HG02973 (cell line): Measurements from ENCODE around the gene PPP1R14C.
"Not testable (repeated sequence)": the region's sequence is repeated elsewhere in the genome, so short reads cannot be mapped to it uniquely, and the experiment has no call there.

Experiments used
- ATAC-seq: cut with Tn5 transposase; IDR thresholded peaks from one replicate; pipeline ENCODE4 v1.9.1; 2021; ENCODE audit warnings: moderate library complexity; ENCODE audit not compliant: unreplicated experiment

The PPP1R14C gene

DNA sequence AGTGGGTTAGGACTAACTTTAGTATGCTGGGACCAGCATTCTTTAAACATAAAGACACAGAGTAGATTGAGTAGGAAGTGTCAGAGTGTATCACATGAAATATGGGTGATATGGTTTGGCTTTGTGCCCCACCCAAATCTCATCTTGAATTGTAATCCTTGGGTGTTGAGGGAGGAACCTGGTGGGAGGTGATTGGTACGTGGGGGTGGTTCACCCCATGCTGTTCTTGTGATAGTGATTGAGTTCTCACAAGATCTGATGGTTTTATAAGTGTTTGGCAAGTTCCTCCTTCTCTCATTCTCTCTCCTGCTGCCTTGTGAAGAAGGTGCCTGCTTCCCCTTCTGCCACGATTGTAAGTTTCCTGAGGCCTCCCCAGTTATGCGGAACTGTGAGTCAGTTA is 5.1 kb upstream of the PPP1R14C start:
- not testable (repeated sequence) for ATAC-seq

DNA sequence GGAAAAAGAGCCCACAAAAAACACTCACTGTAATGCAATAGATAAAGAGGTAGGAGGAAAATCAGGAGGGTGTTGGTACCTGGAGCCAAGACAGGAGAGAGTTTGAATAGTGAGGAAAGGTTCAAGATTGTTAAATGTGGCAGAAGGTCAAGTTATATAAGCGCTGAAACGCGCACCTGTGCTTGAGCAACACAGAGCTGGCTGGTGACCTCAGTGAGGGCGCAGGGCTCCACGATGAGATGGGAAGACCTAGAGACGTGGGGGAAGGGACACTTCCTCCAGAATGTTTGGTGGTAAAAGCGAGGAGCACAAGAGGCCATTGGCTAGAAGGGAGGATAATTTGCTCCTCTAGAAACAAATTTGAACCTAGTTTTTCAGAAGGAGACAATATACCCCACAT is 4.2 kb upstream of the PPP1R14C start:
- no peak for ATAC-seq

GRCh38 chr6:150139533-150139932 is 3.3 kb upstream of the PPP1R14C start:
- no peak for ATAC-seq

DNA sequence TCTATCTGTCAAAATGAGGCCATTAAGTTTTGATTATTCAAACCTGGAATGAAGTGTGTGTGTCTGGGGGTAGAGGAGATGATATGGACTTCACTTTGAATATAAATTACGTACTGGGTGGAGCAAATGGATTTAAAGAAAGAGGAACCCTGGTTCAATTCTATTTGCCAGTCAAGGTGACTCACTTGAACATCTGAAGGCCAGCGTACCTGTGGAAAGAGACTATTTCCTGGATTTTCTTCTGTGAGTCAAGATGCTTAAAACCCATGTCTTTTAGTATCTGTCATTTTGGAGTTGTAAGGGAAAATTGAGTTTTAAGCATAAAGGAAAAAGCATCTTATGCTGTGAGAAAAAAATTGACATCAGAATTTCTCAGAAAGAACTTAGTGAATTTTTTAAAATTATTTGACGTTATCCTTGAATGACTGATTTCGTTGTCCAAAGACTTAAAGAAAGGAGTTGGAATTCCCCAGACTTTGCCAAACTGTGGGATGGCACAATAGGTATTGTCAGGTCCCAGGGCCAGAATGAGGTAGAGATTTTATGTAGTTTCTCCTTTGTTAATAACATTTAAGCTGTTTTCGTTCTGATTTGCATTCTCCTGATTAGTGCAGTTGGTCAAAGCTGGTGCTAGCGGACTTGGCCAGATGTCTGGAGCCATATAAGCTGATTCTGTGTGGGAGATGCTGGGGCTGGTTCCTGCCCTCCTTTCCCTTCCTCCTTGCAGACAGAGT is 2.4 kb upstream of the PPP1R14C start:
- no peak for ATAC-seq

DNA sequence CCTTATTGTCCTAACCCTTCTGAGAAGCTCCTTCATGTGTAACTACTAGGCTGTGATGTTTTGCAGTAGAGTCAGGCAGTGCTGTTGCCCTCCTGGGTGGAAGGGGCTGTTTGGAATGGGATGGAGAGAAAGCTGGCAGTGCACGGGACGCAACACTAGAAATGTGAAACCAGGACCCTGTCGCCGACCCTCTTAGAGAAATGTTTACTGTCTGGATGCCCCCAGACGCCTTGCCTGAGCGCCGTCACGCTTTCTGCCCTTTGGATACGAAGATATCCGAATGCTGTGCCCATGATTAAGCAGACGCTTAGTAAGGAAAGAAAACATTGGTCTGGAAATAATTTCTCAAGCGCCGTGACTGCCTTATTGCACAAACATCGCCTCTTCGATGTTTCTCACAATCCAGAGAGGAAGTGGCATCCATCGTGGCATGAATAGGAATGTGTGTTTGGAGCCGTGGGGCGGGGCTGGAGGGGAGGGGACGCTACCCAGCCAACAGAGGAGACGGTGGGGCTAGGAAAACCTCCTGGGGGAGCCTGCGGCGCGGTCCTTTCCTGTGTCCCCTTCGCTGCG is 661 bp upstream of the PPP1R14C start:
- ATAC-seq = no peak

DNA sequence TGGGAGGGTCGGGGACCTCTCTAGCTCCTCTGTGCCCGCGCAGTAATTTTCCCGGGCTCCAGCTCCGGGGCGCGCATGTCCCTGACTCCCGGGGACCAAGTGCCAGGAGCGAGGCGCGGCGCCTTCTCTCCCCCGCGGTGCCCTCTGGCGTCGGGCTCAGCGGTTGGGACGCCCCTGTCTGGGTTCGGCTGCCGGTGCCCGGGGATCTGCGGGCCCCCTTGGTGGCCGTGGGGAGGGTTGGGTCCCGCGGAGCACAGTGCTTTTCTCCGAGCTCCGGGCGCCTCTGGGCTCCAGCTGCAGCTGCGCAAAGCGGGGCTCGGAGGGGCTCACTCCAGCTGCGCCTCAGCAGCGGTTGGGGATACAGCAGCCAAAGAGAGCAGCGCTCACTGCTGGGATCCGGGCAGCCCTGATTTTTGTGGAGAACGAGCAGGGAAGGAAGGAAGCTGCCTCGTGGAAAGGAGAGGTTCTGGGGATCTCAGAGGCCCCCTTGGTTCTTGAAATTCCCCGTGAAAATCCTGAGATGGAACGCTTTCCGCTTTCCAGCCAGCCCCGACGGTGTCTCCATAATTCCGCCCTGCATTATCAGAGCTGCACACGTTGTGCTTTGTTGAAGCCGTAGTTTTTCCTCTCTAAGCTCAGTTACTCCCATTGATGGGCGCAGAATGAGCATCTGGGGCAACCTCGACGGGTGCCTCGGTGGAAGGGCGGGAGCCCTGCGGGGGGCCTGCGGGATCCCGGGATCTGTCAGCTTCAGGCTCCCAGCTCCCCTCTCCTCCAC is 861 bp downstream of the PPP1R14C start:
- ATAC-seq = no peak

GRCh38 chr6:150144294-150144868 is 1.5 kb downstream of the PPP1R14C start:
- no peak for ATAC-seq

GRCh38 chr6:150145427-150145826 is 2.6 kb downstream of the PPP1R14C start:
- ATAC-seq = no peak

GRCh38 chr6:150145830-150146229 is 3.0 kb downstream of the PPP1R14C start:
- ATAC-seq = no peak

DNA sequence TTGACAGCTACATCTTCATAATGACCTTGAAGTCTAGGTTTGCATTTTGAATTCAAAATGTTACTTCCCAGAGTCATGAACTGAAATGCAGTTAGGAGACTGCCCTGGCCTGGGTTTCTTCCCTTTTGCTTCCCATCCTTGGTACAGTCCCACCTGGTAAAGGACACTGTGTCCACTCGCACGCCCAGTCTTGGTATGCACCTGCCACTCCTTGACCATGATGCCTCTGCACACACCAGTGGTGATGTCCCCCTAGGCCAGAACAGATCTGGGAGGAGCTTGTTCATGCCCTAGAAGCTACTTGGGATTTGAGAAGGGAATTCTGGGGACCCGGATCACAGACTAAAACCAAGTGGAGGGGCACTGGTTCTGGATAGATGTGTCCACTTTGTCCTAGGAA is 3.6 kb downstream of the PPP1R14C start:
- ATAC-seq = no peak

DNA sequence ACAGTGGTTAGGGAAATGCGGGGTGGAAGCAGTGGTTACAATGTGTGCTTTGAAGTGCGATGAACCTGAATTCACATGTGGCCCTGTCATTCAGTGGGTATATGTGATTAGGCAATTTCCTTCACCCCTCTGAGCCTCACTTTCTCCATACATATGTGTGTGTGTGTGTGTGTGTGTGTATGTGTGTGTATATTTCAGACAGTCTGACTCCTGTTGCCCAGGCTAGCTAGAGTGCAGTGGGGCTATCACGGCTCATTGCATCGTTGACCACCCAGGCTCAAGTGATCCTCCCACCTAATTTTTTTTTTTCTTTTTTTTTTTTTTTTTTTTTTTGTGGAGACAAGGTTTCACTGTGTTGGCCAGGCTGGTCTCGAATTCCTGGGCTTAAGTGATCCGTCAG is 6.3 kb downstream of the PPP1R14C start:
- no peak for ATAC-seq

- no peak for ATAC-seq
Measured at GRCh38 chr6:150150458-150150820, 7.6 kb downstream of the PPP1R14C start.

DNA sequence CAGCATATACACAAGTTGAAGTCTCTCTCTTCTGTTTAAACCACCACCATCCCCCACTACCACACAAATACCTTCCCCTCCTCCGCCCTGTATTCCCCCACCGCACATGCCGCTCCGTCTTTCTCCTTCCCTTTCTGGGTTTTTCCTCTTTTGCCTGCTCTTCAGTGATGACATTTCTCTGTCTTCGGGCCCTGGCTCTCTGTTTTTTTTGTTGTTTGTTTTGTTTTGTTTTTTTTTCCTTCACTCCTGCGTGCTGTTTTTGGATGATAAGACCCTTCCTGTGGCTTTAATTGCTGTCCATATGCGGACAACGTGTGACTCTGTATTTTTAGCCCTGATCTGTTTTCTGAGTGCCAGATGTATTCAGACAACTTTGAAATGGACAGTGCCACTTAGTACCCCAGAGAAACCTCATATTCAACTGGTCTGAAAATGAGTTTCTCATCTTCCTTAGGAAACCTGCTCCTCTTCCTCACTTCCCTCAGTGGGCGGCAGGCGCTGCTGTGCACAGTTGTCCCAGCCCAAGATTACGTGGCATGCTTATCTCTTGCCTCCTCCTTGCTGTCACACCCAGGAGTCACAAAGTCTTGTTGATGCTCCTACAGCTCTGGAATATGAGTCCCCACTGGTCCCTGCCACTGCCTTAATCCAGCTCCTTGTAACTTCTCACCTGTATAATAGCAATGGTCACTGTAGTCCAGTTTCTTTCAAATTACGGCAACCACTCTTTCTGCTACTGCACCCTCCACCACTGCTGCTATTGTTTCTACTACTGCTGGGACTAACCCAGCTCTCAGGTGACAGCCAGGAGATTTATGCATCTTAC is 8.2 kb downstream of the PPP1R14C start:
- no peak for ATAC-seq

DNA sequence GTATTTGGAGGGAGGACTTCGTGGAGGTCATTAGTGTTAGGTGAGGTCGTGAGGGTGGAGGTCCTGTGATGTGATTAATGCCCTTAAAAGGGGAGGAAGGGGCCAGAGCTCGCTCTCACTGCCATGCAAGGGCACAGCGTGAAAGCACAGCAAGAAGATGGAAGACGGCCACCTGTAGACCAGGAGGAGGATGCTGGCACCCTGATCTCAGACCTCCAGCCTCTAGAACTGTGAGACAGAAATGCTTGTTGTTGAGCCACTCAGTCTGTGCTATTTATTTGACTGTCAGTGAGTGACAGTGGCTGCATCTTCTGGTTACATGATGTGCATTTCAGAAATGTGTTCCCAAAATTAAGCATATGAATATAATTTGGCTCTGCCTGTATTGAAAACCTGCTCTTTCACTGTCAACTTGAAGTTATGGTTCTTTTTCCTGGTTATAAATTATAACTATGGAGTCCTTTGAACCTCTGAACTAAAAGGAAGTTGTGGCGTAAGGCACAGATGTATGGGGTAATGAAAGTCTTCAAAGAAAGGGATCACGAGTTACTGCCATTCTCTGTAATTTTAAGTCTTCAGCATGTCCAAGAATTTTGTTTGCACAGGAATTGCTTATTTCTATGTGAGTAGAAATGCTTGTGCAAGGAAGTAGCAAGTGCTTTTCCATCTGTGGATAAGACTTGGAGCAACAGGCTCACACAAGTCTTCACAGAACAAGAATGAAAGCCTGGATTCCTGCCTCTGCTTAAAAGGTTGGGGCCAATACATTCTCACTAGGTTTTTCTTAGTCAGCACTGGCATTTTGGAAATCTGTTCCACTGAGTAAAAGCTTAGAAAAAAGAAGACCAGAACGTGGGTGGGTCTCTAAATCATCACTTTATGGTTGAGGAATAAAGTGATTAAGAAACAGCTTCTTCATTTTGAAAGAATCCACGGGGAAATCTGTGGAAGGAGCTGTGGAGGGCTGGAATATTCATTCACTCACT is 10.3 kb downstream of the PPP1R14C start:
- no peak for ATAC-seq

DNA sequence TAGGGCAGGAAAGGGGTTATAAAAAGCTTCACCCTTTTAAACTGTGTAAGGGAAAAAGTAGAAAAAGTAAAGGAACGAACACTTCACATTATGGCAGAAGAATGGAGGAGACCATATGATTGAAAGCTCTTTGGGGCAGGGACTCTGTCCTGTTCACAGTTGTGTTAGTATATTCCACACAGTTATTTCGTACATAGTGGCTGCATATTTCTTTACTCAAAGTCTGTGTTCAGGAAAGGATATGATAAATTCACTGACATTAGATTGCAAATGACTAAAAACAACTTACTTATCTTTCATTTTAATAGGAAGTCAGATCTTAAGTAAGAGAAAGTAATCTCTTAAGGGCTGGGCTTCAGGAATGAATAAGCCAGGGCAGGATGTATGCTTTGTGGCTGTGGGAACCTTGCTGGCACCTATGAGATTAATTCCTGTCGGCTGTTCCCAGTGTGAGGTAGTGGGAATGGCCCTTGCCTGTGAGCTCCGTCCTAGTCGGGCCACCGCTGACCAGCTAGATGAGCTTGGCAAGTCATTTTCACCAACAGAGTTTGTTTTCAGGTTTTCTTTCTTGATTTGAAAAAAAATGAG is 11.2 kb downstream of the PPP1R14C start:
- no peak for ATAC-seq

DNA sequence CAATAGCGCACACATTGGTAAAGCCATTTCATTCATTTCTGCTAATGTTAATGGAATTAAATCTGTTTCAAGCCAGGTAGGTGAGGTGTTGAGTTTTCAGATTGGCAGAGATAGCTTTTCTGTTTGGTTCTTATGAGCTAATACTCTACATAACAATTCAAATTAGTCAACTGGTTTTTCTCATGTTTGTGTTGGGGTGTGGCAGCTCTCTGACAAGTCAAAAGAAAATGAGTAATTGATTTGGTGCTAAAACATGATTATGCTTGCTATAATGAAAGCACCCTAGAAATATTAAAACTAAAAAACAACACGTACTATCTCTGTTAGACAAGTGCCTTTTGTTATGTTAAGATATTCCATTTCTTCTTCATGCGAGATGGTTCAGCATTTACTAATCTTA is 13.6 kb downstream of the PPP1R14C start:
- no peak for ATAC-seq

DNA sequence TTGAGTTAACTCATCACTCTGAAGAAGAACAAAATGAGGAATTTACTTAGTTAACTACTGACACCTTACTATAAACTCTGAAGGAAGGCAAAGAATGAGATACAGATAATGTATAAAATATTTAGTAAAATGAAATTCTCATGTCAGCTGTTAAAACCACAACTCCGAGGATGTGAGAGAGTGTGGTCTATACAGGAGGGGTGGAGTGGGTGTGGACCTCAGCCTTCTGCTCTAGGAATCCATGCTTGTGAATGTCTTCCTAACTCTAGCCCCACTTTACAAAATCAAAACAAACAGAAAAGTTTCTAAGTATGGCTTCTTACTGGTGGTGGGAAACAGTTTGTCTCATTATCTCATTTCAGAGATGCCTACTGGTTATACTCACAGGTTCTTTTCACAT is 14.2 kb downstream of the PPP1R14C start:
- no peak for ATAC-seq

DNA sequence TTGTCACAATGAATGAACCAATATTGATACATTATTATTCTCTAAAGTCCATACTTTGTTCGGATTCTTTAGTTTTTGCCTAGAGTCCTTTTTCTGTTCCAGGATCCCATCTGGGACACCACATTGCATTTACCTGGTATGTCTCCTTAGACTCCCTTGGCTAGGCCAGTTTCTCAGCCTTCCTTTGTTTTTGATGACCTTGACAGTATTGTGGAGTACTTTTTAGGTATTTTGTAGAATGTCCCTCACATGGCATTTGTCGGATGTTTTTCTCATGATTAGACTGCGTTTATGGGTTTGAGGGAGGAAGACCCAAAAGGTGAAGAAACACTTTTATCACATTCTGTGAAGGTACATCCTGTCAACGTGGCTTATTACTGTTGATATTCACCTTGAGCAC is 16.9 kb downstream of the PPP1R14C start:
- ATAC-seq = no peak

DNA sequence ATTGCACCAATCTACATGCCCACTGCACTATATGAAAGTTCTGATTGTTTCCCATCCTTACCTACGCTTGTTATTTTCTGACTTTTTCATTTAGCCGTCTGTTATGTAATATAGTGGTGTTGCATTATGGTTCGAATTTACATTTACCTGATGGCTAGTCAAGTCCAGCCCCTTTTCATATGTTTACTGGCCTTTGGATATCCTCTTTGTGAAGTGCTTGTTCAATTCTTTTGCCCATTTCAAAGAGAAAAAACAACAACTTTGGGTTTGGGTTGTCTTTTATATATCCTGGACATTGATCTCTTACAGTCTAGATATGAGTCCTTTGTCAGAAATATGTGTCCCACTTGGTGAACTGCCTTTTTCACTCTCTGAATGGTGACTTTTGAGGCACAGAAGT is 21.1 kb downstream of the PPP1R14C start:
- ATAC-seq = no peak
